Kidney (tissue), 14 donors: ENCODE data around the gene CNTN5. TPM values are rescaled to one million over a fixed set of nuclear protein-coding genes. Genes with fewer than 3 reads are reported as not detected.

Source experiments
- DNase-seq, 5 donors: peaks; one replicate each; pipeline ENCODE4 v3.0.0-alpha.2; 2013 to 2020
- FAIRE-seq: peaks from 2 replicates; lab custom pipeline; 2012; peaks lifted over from hg19 to GRCh38; lab: Jason Lieb, UNC
- H3K27ac ChIP-seq, 2 donors: one replicate each; pipeline ENCODE4 v1.7.0; 2013; ENCODE audit warnings: low read depth in 2 of 2, low read length in 2 of 2, inconsistent platforms in 1 of 2
- H3K27me3 ChIP-seq: one replicate; pipeline ENCODE4 v1.7.1; 2013; ENCODE audit warnings: low read length, inconsistent platforms; ENCODE audit not compliant: control insufficient read depth, insufficient read depth
- H3K36me3 ChIP-seq, 3 donors: one replicate each; pipeline versions ENCODE4 v1.7.0 to v1.7.1; 2013; ENCODE audit warnings: low read length in 3 of 3, control low read depth in 1 of 3, inconsistent platforms in 1 of 3; ENCODE audit not compliant: insufficient read depth in 3 of 3, control insufficient read depth in 2 of 3
- H3K4me1 ChIP-seq, 3 donors: one replicate each; pipeline versions ENCODE4 v1.7.0 to v1.7.1; 2013; ENCODE audit warnings: low read length in 3 of 3, inconsistent platforms in 1 of 3, low read depth in 1 of 3; ENCODE audit not compliant: control insufficient read depth in 2 of 3, insufficient read depth in 2 of 3
- H3K4me3 ChIP-seq, 3 donors: one replicate each; pipeline versions ENCODE4 v1.7.0 to v1.8.1; 2013; ENCODE audit warnings: low read length in 3 of 3, control low read depth in 1 of 3, inconsistent platforms in 1 of 3
- H3K9ac ChIP-seq, 3 donors: one replicate each; pipeline versions ENCODE4 v1.7.0 to v1.7.1; 2013; ENCODE audit warnings: low read length in 3 of 3, control low read depth in 1 of 3, inconsistent platforms in 1 of 3
- H3K9me3 ChIP-seq, 3 donors: one replicate each; pipeline versions ENCODE4 v1.7.0 to v1.7.1; 2013; ENCODE audit warnings: low read length in 3 of 3, control low read depth in 1 of 3, inconsistent platforms in 1 of 3; ENCODE audit not compliant: control insufficient read depth in 2 of 3, insufficient read depth in 1 of 3
- CTCF ChIP-seq: IDR thresholded peaks from 3 replicates; pipeline ENCODE4 v1.5.1; 2012; ENCODE audit warnings: mild to moderate bottlenecking, moderate library complexity, borderline replicate concordance; ENCODE audit not compliant: insufficient read depth; ENCODE audit errors: extremely low read depth
- intact Hi-C: fragments of 100-400 bp; cut with DNase I; formaldehyde crosslinking; loops from one replicate; pipeline ENCODE4 v1.11.1; 2022
- polyA plus RNA-seq: library from polyadenylated mRNA; stranded (reverse); fragments of 350-450 nt; fragmentation: Illumina TruSeq; extraction: RNeasy Lipid Tissue Mini Kit (QIAGEN cat#74804); gene quantifications from one replicate; pipeline ENCODE4 v1.2.3, GENCODE V29; 2014; ENCODE audit warnings: low read depth, low replicate concordance; ENCODE audit not compliant: insufficient read depth
- total RNA-seq: library from RNA; stranded (reverse); fragmentation: NEBNext Ultra II Directional; extraction: Animal tissue kit (Norgen Biotek cat#: 25700); gene quantifications from one replicate; pipeline ENCODE4 v1.2.1, GENCODE V29; 2021
- donor health status: control.
- donor health status: control.
- donor health status: control.
- donor health status: control.
- donor health status: control.
- donor health status: DM: yes; HTN: yes; CAD: no.
- donor health status: Normal renal cell carcinoma (clear cell type).

CNTN5 gene
- total and polyA plus RNA-seq, 2 donors from 2014 or later: 0.11 to 0.66 TPM

- no peak overlapping the region for H3K4me3 ChIP-seq
- H3K27me3 ChIP-seq: no peaks in the 10 kb centered on the region
- FAIRE-seq (no peak), DNase-seq (no peak)
- no peak for TF ChIP-seq CTCF
- no peak overlapping the region for H3K27ac ChIP-seq
- intact Hi-C loops: no loop called here
- H3K9ac ChIP-seq: no peak overlapping the region
- H3K4me1 ChIP-seq: no peaks in the 10 kb centered on the region
- no peaks in the 10 kb centered on the region for H3K9me3 ChIP-seq
- no peaks in the 10 kb centered on the region for H3K36me3 ChIP-seq
Measured at GRCh38 chr11:100319691-100320090, 1298.9 kb downstream of the CNTN5 start.

GRCh38 chr11:100328626-100329340, 1308.0 kb downstream of the CNTN5 start:
- no peak for DNase-seq
- H3K27me3 ChIP-seq: no peaks in the 10 kb centered on the region
- H3K27ac ChIP-seq: no peak overlapping the region
- no peaks in the 10 kb centered on the region for H3K9me3 ChIP-seq
- TF ChIP-seq CTCF: peak; percentile 3
- H3K36me3 ChIP-seq: no peaks in the 10 kb centered on the region
- no peak overlapping the region for H3K9ac ChIP-seq
- intact Hi-C loops: no loop called here
- no peak overlapping the region for H3K4me3 ChIP-seq
- FAIRE-seq: no peak
- no peaks in the 10 kb centered on the region for H3K4me1 ChIP-seq

- intact Hi-C loops: no loop called here
- no peak overlapping the region for H3K9ac ChIP-seq
- no peak overlapping the region for H3K4me3 ChIP-seq
- no peaks in the 10 kb centered on the region for H3K9me3 ChIP-seq
- DNase-seq (no peak), FAIRE-seq (no peak)
- H3K4me1 ChIP-seq: no peaks in the 10 kb centered on the region
- H3K36me3 ChIP-seq: no peaks in the 10 kb centered on the region
- TF ChIP-seq CTCF: no peak
- H3K27ac ChIP-seq: no peak overlapping the region
- H3K27me3 ChIP-seq: no peaks in the 10 kb centered on the region
Measured at GRCh38 chr11:100329352-100329751, 1308.6 kb downstream of the CNTN5 start.
